HG03342 (cell line): Measurements from ENCODE around the gene SAE1.
"Not testable (repeated sequence)": the region's sequence is repeated elsewhere in the genome, so short reads cannot be mapped to it uniquely, and the experiment has no call there.

ENCODE experiments used
- ATAC-seq: cut with Tn5 transposase; IDR thresholded peaks from one replicate; pipeline ENCODE4 v1.9.1; 2021; ENCODE audit warnings: mild to moderate bottlenecking, moderate library complexity; ENCODE audit not compliant: unreplicated experiment

Gene SAE1

DNA sequence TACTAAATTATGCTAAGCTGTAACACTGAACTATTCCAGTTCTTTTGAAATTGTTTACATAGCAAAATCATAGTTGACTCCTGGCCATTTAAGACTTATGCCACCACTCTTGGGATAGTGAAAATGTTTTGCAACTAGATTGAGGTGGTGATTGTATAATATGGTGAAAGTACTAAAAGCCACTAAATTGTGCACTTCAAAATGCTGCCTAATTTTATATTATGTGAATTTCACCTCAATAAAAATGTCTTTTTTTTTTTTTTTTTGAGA lies 5.0 kb upstream of the SAE1 start:
- ATAC-seq = no peak

DNA sequence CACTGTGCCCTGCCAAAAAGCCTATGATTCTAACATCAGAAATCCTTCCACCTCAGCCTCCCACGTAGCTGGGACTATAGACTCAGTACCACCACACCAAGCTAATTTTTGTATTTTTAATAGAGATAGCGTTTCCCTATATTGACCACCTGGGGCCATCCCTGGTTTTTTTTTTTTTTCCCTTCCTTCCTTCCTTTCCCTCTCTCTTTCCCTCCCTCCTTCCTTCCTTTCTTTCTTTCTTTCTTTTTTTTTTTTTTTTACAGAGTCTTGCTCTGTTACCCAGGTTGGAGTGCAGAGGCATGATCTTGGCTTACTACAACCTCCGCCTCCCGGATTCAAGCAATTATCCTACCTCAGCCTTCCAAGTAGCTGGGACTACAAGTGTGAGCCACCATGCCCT lies 1.1 kb upstream of the SAE1 start:
- ATAC-seq = no peak

DNA sequence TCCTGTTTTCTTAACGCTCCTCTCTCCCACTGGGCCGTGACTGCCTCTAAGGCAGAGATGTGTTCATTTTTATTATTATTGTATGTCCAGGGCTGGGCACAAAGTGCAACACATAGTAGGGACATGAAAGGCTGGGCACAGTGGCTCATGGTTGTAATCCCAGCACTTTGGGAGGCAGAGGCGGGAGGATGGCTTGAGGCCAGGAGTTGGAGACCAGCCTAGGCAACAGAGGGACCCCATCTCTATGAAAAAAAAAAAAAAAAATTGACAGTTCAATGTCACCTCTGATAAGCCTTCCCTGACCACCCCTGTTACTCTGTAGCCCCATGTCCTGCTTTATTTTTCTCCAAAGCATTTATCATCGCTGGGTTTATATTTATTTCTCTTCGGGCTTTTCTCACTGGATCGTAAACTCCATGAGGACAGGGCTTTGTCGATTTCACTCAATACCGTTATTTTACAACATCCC lies 481 bp upstream of the SAE1 start:
- no peak for ATAC-seq

GRCh38 chr19:47132194-47132852 lies 1.7 kb downstream of the SAE1 start:
- ATAC-seq = no peak

GRCh38 chr19:47133021-47133471 lies 2.4 kb downstream of the SAE1 start:
- ATAC-seq = no peak

DNA sequence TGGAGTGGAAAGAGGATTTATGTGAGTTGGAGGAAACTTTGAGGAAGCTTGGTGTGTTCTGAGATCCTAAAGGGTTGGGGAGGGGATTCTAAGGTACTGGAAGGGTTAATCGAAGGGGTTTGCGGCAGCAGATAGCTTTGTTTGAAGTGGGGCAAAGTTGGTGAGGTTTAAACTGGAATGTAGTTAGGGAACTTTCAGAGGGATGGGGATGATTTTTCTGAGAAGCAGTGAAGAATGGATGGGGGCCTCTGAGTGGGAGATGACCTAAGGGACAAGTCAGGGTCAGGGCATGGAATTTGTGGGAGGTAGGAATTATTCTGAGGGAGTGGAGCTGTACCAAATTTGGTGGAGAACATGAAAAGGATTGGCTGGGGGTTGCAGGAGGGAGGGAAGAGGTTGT lies 3.9 kb downstream of the SAE1 start:
- ATAC-seq = no peak

DNA sequence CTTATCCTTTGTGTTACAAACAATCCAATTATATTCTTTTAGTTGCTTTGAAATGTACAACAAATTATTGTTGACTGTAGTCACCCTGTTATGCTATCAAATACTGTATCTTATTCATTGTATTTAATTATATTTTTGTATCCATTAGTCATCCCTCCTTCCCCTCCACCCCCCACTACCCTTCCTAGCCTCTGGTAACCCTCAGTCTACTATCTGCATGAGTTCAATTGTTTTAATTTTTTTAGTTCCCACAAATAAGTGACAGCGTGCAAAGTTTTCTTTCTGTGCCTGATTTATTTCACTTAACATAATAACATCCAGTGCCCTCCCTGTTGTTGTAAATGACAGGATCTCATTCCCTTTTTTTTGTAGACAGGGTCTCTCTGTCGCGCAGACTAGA lies 4.5 kb downstream of the SAE1 start:
- no peak for ATAC-seq

DNA sequence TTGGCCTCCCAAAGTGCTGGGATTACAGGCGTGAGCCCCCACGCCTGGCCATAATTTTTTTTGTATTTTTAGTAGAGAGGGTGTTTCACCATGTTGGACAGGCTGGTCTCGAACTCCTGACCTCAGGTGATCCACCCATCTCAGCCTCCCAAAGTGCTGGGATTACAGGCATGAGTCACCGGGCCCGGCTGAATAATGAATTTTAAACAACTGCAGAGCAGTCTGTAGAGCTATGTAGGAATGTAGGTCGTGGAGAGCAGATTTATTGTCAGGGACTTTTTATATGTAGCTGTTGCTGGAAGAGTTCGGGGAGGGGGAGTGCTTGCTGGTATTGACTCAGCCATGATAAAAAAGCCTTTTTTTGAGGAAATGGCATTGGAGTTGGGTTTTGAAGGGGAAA lies 10.6 kb downstream of the SAE1 start:
- not testable (repeated sequence) for ATAC-seq

- no peak for ATAC-seq
Observed at GRCh38 chr19:47141695-47142094, 11.1 kb downstream of the SAE1 start.

- no peak for ATAC-seq
Observed at GRCh38 chr19:47142779-47143178, 12.1 kb downstream of the SAE1 start.

GRCh38 chr19:47143322-47144073 lies 12.9 kb downstream of the SAE1 start:
- ATAC-seq = no peak

DNA sequence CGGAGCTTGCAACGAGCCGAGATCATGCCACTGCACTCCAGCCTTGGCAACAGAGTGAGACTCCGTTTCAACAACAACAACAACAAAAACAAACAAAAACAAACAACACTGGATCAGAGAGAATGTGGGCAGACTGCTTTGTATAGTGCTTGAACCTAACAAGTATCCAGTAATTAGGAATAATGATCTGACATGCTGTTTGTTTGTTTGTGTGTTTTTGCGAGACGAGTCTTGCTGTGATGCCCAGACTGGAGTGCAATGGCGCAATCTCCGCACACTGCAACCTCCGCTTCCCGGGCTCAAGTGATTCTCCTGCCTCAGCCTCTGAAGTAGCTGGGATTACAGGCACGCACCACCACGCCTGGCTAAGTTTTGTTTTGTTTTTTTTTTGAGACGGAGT lies 14.0 kb downstream of the SAE1 start:
- ATAC-seq = no peak

- ATAC-seq = no peak
Observed at GRCh38 chr19:47145639-47146486, 15.2 kb downstream of the SAE1 start.

DNA sequence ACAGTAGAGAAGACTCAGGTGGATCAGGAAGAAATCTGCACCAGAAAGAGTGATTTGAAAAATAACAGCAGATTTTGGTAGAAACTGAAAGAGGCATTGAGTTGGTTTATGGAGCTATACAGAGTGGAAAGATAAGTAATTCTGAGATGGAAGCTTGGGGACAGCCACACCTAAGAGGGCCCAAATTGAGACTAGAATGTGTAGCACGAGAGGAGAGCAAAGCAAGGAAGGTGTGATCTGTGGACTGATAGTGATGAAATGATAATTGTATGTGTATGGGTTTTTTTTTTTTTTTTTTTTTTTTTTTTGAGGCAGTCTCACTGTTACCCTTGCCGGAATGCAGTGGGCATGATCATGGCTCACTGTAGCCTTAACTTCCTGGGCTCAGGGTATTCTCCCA lies 16.3 kb downstream of the SAE1 start:
- no peak for ATAC-seq

DNA sequence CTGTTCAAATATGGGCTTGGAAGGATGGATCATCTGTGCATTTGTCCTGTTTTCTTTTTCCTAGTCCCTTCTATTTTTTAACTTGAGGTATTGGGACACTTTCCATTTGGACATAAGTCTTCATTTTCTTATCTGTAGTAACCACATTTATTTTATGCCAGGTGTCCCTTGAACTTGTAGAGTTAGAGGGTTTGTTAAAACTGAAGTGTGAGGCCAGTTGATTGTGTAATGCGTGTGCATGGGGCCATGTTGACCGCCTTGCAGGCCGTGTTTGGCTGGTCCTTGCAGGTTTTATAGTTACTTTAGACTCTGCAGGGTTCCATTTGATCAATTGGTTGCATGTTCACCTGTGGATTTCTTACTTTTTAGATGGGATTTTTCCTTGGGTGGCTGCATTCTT lies 21.0 kb downstream of the SAE1 start:
- ATAC-seq = no peak

DNA sequence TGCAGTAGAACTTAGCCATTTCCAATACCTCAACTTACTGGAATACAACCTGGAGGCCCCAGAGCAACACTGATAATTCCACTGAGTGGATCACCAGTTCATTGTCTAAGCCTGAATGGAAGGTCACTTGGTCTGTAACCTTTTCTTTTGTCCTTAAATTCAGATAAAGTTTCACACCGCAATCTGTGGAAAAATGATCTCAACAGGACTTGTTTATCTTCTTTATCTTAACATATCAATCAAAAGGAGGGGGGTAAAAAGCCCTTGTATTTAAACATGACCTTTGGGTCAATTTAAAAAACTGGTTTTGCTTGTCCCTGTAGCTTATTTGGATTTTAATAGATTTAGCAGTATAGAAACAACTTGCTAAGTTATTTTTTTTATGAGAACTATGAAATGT lies 21.6 kb downstream of the SAE1 start:
- ATAC-seq = no peak

DNA sequence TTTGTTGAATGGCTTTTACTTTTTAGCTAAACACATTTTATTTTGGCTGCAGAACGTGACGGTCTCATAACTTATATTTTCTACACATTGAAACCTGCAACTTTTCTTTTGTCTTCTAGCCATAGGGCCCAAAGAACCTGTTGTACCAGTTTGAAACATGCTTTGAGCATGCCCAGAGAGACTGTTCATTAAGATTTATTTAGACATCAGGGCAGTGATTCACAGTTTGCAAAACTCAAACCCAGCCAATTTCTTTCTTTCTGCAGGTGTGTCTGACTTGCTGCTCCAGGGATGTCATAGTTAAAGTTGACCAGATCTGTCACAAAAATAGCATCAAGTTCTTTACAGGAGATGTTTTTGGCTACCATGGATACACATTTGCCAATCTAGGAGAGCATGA lies 22.0 kb downstream of the SAE1 start:
- ATAC-seq = no peak

- ATAC-seq = no peak
Observed at GRCh38 chr19:47153266-47153665, 22.6 kb downstream of the SAE1 start.

DNA sequence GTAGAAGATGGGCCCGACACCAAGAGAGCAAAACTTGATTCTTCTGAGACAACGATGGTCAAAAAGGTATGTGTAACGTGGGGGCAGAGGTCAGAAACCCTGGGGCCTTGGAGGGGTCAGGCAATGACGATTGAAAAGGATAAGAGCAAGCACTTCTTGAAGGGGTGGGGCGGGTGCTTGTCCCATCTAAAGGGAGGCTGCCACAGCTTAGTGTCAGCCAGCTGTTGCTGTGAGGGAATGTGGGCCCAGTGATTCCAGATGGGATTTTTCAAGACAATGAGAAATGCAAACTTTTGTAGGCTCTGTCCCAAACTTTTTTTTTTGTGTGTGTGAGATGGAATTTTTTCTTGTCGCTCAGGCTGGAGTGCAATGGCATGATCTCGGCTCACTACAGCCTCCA lies 24.5 kb downstream of the SAE1 start:
- no peak for ATAC-seq

DNA sequence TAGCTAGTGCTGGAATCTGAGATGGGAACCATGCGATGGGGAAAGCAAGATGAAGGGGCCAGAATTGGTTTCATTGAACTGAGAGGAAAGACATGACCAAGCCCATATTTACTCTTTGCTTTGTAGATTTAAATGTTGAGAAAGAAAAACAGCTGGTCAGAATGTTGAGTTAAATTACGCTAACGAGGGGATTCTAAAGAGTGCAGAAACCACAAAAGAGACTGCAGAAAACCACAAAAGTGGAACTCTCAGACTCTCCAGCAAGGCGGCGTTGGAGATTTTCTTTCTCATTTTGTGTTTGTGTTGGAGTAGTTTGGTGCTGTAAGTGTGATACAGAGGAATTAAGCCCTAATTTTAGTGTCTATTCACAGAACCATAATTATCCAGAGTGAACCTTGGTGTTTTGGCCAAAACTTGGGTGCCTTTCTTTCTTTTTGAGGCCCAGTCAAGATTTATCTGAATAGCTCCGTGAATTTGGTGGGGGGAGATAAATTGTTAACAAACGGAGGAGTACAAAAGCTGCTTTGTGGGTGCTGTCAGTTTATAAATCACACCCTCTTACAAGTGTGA lies 26.3 kb downstream of the SAE1 start:
- no peak for ATAC-seq
